Inferior parietal cortex (tissue), 1 donor: ENCODE results near the gene PRICKLE2.
"Not testable (repeated sequence)": the region's sequence is repeated elsewhere in the genome, so short reads cannot be mapped to it uniquely, and the experiment has no call there.

Experiments used
- DNase-seq: peaks from one replicate; pipeline ENCODE4 v3.0.0-alpha.2; 2016; ENCODE audit errors: extremely low spot score

The PRICKLE2 gene

GRCh38 chr3:64103131-64103530, 122.1 kb downstream of the PRICKLE2 start:
- no peak for DNase-seq

GRCh38 chr3:64102147-64102546, 123.1 kb downstream of the PRICKLE2 start:
- no peak for DNase-seq

GRCh38 chr3:64099316-64099715, 126.0 kb downstream of the PRICKLE2 start:
- DNase-seq, result no peak

GRCh38 chr3:64098670-64099069, 126.6 kb downstream of the PRICKLE2 start:
- DNase-seq, result no peak

GRCh38 chr3:64097920-64098319, 127.3 kb downstream of the PRICKLE2 start:
- DNase-seq, result no peak

- DNase-seq, result no peak
These were observed 129.5 kb downstream of the PRICKLE2 start for GRCh38 chr3:64095802-64096201.

- no peak for DNase-seq
These were observed 130.6 kb downstream of the PRICKLE2 start for GRCh38 chr3:64094713-64095079.

- no peak for DNase-seq
These were observed 131.2 kb downstream of the PRICKLE2 start for GRCh38 chr3:64093825-64094712.

GRCh38 chr3:64093211-64093610, 132.1 kb downstream of the PRICKLE2 start:
- DNase-seq, result no peak

GRCh38 chr3:64091501-64091900, 133.8 kb downstream of the PRICKLE2 start:
- no peak for DNase-seq

- not testable (repeated sequence) for DNase-seq
These were observed 135.9 kb downstream of the PRICKLE2 start for GRCh38 chr3:64089386-64089785.

- DNase-seq, result no peak
These were observed 136.7 kb downstream of the PRICKLE2 start for GRCh38 chr3:64088408-64089205.

- no peak for DNase-seq
These were observed 138.6 kb downstream of the PRICKLE2 start for GRCh38 chr3:64086479-64087252.

- no peak for DNase-seq
These were observed 140.6 kb downstream of the PRICKLE2 start for GRCh38 chr3:64084640-64085039.

GRCh38 chr3:64083575-64083974, 141.7 kb downstream of the PRICKLE2 start:
- no peak for DNase-seq

GRCh38 chr3:64082961-64083541, 142.2 kb downstream of the PRICKLE2 start:
- DNase-seq, result no peak

GRCh38 chr3:64082411-64082810, 142.9 kb downstream of the PRICKLE2 start:
- DNase-seq, result no peak

- no peak for DNase-seq
These were observed 144.0 kb downstream of the PRICKLE2 start for GRCh38 chr3:64081235-64081630.

GRCh38 chr3:64080616-64081234, 144.5 kb downstream of the PRICKLE2 start:
- DNase-seq, result no peak

- no peak for DNase-seq
These were observed 145.7 kb downstream of the PRICKLE2 start for GRCh38 chr3:64079369-64080150.
